Muscle layer of duodenum (tissue), 2 donors: ENCODE results near the gene MCF2L.

Experiments
- H3K27ac ChIP-seq: one replicate; pipeline ENCODE4 v1.7.0; 2013; ENCODE audit warnings: mild to moderate bottlenecking, low read length
- H3K27me3 ChIP-seq: one replicate; pipeline ENCODE4 v1.7.0; 2013; ENCODE audit warnings: low read depth, mild to moderate bottlenecking, control low read depth, low read length
- H3K36me3 ChIP-seq, 2 donors: one replicate each; pipeline ENCODE4 v1.7.0; 2013; ENCODE audit warnings: low read length in 2 of 2, control low read depth in 1 of 2, mild to moderate bottlenecking in 1 of 2; ENCODE audit not compliant: insufficient read depth in 2 of 2, control insufficient read depth in 1 of 2
- H3K4me1 ChIP-seq, 2 donors: one replicate each; pipeline ENCODE4 v1.7.0; 2013; ENCODE audit warnings: low read length in 2 of 2, mild to moderate bottlenecking in 2 of 2, control low read depth in 1 of 2, moderate library complexity in 1 of 2; ENCODE audit not compliant: insufficient read depth in 2 of 2, control insufficient read depth in 1 of 2
- H3K4me3 ChIP-seq, 2 donors: one replicate each; pipeline ENCODE4 v1.7.0; 2013; ENCODE audit warnings: low read length in 2 of 2, low read depth in 1 of 2, mild to moderate bottlenecking in 1 of 2
- H3K9me3 ChIP-seq, 2 donors: one replicate each; pipeline ENCODE4 v1.7.0; 2013; ENCODE audit warnings: low read length in 2 of 2, control low read depth in 1 of 2, mild to moderate bottlenecking in 1 of 2; ENCODE audit not compliant: control insufficient read depth in 1 of 2
- donor health status: healthy.

MCF2L gene

GRCh38 chr13:113043001-113043630 is 74.1 kb downstream of the MCF2L start:
- Histone ChIP-seq H3K9me3 (no peaks in the 10 kb centered on the region), H3K4me1 (no peaks in the 10 kb centered on the region), H3K4me3 (no peak overlapping the region), H3K27me3 (no peaks in the 10 kb centered on the region), H3K36me3 (no peaks in the 10 kb centered on the region), H3K27ac (no peak overlapping the region)

- Histone ChIP-seq H3K27me3 (no peaks in the 10 kb centered on the region), H3K36me3 (no peaks in the 10 kb centered on the region), H3K27ac (no peak overlapping the region), H3K4me1 (no peaks in the 10 kb centered on the region), H3K4me3 (no peak overlapping the region), H3K9me3 (no peaks in the 10 kb centered on the region)
Observed at GRCh38 chr13:113043931-113044330, 74.9 kb downstream of the MCF2L start.

GRCh38 chr13:113044391-113045114 is 75.5 kb downstream of the MCF2L start:
- Histone ChIP-seq H3K36me3 (no peaks in the 10 kb centered on the region), H3K27ac (no peak overlapping the region), H3K4me1 (peaks cover 0 to 3% of the 10 kb centered on the region in 2 donors), H3K9me3 (no peaks in the 10 kb centered on the region), H3K4me3 (no peak overlapping the region), H3K27me3 (no peaks in the 10 kb centered on the region)

GRCh38 chr13:113045251-113046127 is 76.5 kb downstream of the MCF2L start:
- Histone ChIP-seq H3K4me1 (peaks cover 0 to 8% of the 10 kb centered on the region in 2 donors), H3K4me3 (no peak overlapping the region), H3K27me3 (no peaks in the 10 kb centered on the region), H3K27ac (no peak overlapping the region), H3K36me3 (no peaks in the 10 kb centered on the region), H3K9me3 (no peaks in the 10 kb centered on the region)

DNA sequence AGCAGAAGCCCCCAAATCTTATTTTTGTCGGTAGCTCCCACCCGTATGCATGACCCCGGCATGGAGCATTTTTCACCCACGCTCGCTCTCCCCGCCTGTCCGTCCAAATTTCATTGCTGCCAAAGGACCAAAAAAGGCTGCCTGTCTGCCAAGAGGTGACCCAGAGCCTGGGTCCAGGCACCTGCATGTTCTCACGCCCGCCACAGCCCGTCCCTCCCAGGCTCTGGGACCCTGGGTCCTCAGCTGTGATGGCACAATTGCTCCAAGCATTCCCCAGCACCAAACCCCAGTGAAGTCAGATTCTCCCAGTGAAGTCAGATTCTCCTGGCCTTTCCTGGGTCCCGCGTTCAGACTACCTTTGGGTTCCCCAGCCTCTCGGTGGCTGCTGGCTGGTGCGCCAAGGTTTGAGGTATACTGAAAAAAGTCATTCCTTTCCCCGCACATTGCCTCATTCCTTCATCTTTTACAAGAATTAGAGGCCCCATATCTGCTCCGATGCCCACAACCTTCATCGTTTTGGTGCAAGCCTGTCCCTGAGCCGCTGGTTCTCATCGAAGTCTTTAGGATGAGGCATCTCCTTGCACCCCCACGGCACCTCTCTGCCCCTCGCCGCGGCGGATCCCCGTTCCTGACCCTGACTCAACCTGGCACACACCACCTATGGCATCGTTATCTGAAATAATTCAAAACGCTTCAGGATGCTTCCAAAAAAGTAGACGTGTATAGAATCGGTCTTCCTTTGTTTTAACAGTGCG is 77.3 kb downstream of the MCF2L start:
- H3K9me3 ChIP-seq, result no peaks in the 10 kb centered on the region
- no peaks in the 10 kb centered on the region for H3K27me3 ChIP-seq
- peaks cover 0 to 14% of the 10 kb centered on the region in 2 donors for H3K4me1 ChIP-seq
- no peak overlapping the region for H3K27ac ChIP-seq
- H3K36me3 ChIP-seq, result no peaks in the 10 kb centered on the region
- H3K4me3 ChIP-seq, result no peak overlapping the region

GRCh38 chr13:113046883-113047244 is 77.8 kb downstream of the MCF2L start:
- H3K9me3 ChIP-seq, result no peaks in the 10 kb centered on the region
- H3K27ac ChIP-seq, result no peak overlapping the region
- H3K4me3 ChIP-seq, result no peak overlapping the region
- no peaks in the 10 kb centered on the region for H3K36me3 ChIP-seq
- no peaks in the 10 kb centered on the region for H3K27me3 ChIP-seq
- H3K4me1 ChIP-seq, result peaks cover 0 to 15% of the 10 kb centered on the region in 2 donors

GRCh38 chr13:113047587-113047986 is 78.6 kb downstream of the MCF2L start:
- Histone ChIP-seq H3K36me3 (no peaks in the 10 kb centered on the region), H3K27ac (no peak overlapping the region), H3K4me3 (no peak overlapping the region), H3K4me1 (peaks cover 0 to 15% of the 10 kb centered on the region in 2 donors), H3K27me3 (no peaks in the 10 kb centered on the region), H3K9me3 (no peaks in the 10 kb centered on the region)

DNA sequence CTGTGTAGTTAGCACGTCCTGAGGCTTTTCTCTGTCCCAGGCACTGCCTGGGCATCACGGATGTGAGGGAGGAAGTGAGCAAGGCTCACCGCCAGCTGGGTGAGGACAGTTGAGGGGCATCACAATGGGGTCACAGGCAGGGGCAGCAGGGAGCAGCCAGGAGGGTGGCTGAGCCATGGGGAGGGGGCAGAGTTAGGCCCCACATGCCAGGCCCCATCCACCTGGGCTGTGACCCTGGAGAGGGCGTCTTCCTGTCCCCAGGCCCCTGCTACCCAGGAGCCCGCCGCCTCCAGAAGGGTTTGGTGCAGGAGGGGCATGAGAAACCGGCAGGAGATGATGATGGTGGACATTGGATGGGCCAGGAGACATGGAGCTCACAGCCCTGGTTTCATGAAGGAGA is 79.8 kb downstream of the MCF2L start:
- no peak overlapping the region for H3K4me3 ChIP-seq

GRCh38 chr13:113049521-113049941 is 80.5 kb downstream of the MCF2L start:
- H3K27me3 ChIP-seq, result no peaks in the 10 kb centered on the region
- H3K4me1 ChIP-seq, result peaks cover 0 to 15% of the 10 kb centered on the region in 2 donors
- H3K36me3 ChIP-seq, result no peaks in the 10 kb centered on the region
- no peak overlapping the region for H3K27ac ChIP-seq
- H3K9me3 ChIP-seq, result no peaks in the 10 kb centered on the region
- H3K4me3 ChIP-seq, result peak overlapping the region in 1 of 2 donors; percentile 20

More for the DNA sequence above, 79.8 kb downstream of the MCF2L start:
- H3K4me1 ChIP-seq, result peaks cover 0 to 15% of the 10 kb centered on the region in 2 donors
- no peaks in the 10 kb centered on the region for H3K9me3 ChIP-seq
- H3K36me3 ChIP-seq, result no peaks in the 10 kb centered on the region
- H3K27me3 ChIP-seq, result no peaks in the 10 kb centered on the region
- no peak overlapping the region for H3K27ac ChIP-seq

- Histone ChIP-seq H3K4me1 (peaks cover 0 to 15% of the 10 kb centered on the region in 2 donors), H3K27me3 (no peaks in the 10 kb centered on the region), H3K9me3 (no peaks in the 10 kb centered on the region), H3K27ac (no peak overlapping the region), H3K36me3 (no peaks in the 10 kb centered on the region), H3K4me3 (peak overlapping the region in 1 of 2 donors; percentile 20)
Observed at GRCh38 chr13:113049981-113050380, 81.0 kb downstream of the MCF2L start.
